K562 (cell line): ENCODE results near the gene BCL2L12. TPM values are rescaled to one million over a fixed set of nuclear protein-coding genes. Genes with fewer than 3 reads are reported as not detected.

Source experiments
- ETV5 ChIP-seq: sonication (generic); formaldehyde crosslinking; IDR thresholded peaks from 2 replicates; pipeline ENCODE4 v1.4.0; 2020; ENCODE audit warnings: low read depth, mild to moderate bottlenecking, missing genetic modification reagents
- FOXA3 ChIP-seq, 2 experiments: fragments of 450-650 bp in 1 of 2; sonication (generic) in 1 of 2; formaldehyde crosslinking; IDR thresholded peaks in 1 of 2; conservative IDR thresholded peaks in 1 of 2; 2 replicates each; pipeline versions ENCODE4 v1.4.0 to v1.8.0; 2020 to 2022; ENCODE audit warnings: mild to moderate bottlenecking in 2 of 2, missing genetic modification reagents in 1 of 2
- FOXP1 ChIP-seq: sonication (generic); formaldehyde crosslinking; IDR thresholded peaks from 2 replicates; pipeline ENCODE4 v1.8.0; 2022; ENCODE audit warnings: mild to moderate bottlenecking, missing genetic modification reagents
- MYC ChIP-seq, 2 experiments: fragments of 250-450 bp in 1 of 2; sonication (Bioruptor Pico) in 1 of 2; IDR thresholded peaks; 2 replicates each; pipeline versions ENCODE4 v1.5.1 to v1.6.1; 2012 to 2021; ENCODE audit warnings: low read depth in 2 of 2, borderline replicate concordance in 1 of 2, improper control_type of control experiment in 1 of 2, low read length in 1 of 2, mild to moderate bottlenecking in 1 of 2, moderate library complexity in 1 of 2
- NCOA6 ChIP-seq: fragments of 450-650 bp; IDR thresholded peaks from 2 replicates; pipeline ENCODE4 v1.6.1; 2017; ENCODE audit warnings: mild to moderate bottlenecking
- NUFIP1 ChIP-seq: fragments of 450-650 bp; IDR thresholded peaks from 2 replicates; pipeline ENCODE4 v1.6.1; 2018; ENCODE audit not compliant: partially characterized antibody
- REST ChIP-seq, 2 experiments: fragments of 450-650 bp; formaldehyde crosslinking in 1 of 2; IDR thresholded peaks; 2 replicates each; pipeline versions ENCODE4 v1.4.0 to v1.6.1; 2014 to 2020; ENCODE audit warnings: mild to moderate bottlenecking in 2 of 2, borderline replicate concordance in 1 of 2, low read depth in 1 of 2
- STAT5B ChIP-seq: fragments of 250-450 bp; sonication (Bioruptor Pico); IDR thresholded peaks from 2 replicates; pipeline ENCODE4 v1.8.0; 2021; ENCODE audit warnings: mild to moderate bottlenecking, inconsistent platforms
- ZNF263 ChIP-seq: sonication (generic); formaldehyde crosslinking; IDR thresholded peaks from 2 replicates; pipeline ENCODE4 v1.8.0; 2022; ENCODE audit warnings: mild to moderate bottlenecking, missing genetic modification reagents, borderline replicate concordance
- ZNF274 ChIP-seq: IDR thresholded peaks from 2 replicates; pipeline ENCODE4 v1.6.1; 2011; ENCODE audit warnings: low read depth, mild to moderate bottlenecking, low read length, moderate library complexity, borderline replicate concordance
- ZNF3 ChIP-seq: fragments of 250-450 bp; sonication (Bioruptor Pico); IDR thresholded peaks from 2 replicates; pipeline ENCODE4 v1.5.0; 2021; ENCODE audit warnings: mild to moderate bottlenecking, moderate library complexity
- ZNF609 ChIP-seq: sonication (generic); formaldehyde crosslinking; IDR thresholded peaks from 2 replicates; pipeline ENCODE4 v1.8.1; 2023; ENCODE audit warnings: missing genetic modification reagents, mild to moderate bottlenecking, borderline replicate concordance
- polyA plus RNA-seq, 8 experiments: library from polyadenylated mRNA; depleted of rRNA in 4 of 8; stranded (reverse) in 5 of 8; unstranded in 3 of 8; fragments of >200 nt; fragmentation: Nextera tagmentation in 2 of 8; fragmentation: Illumina TruSeq in 1 of 8; extraction: Ambion mirVana in 2 of 8; extraction: Trizol in 1 of 8; gene quantifications; 2 replicates each; pipeline versions ENCODE4 v1.2.1 to v1.2.3, GENCODE V29; 2011 to 2014; ENCODE audit warnings: inconsistent platforms in 1 of 8, missing spikeins in 1 of 8
- total RNA-seq, 7 experiments: library from RNA; depleted of rRNA in 6 of 7; stranded (reverse); fragments of >200 nt in 6 of 7; fragmentation: Illumina TruSeq in 2 of 7; extraction: Trizol in 2 of 7; gene quantifications; 2 replicates each; pipeline versions ENCODE4 v1.2.1 to v1.2.3, GENCODE V29; 2011 to 2021; ENCODE audit warnings: low replicate concordance in 1 of 7

Gene BCL2L12
- total and polyA plus RNA-seq, 9 of the 15 experiments (the other 6 are each of a cell fraction or from before 2014, with no cell fraction given) = 7.4 to 263 (median 81.2) TPM

DNA sequence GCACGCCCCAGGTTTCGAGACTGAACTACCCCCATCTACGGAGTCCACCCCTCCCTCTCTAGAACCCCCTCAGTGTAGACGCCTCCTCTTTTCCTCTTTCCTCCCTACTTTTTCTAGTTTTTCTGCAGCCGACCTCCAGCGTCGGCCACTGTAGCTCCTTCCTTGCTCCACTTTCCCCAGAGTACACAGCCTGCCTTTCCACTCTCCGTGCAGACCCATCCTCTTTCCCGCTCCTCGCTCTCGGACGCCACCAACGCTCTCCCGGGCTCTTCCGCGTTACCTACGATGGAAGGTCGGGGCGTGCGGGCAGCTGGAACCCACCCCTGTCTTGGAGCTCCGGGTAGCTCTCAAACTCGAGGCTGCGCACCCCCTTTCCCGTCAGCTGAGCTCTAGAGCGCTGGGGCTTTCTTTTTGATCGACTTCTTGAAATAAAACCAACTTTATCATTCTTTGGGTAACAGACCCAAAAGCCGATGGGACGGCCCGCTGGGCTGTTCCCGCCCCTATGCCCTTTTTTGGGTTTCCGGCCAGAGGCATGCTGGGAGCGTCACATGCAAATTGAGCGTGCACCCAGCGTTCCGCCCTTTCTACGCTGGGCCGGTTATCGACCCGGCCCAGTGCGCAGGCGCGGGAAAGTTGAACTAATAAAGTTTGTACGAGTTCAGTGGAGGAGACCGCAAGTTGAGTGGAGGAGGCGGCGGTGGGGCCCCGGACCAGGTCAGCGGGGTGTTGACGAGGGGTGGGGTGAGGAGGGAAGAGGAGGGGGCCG is at the start of gene BCL2L12, which contains the start of gene IRF3 (continued):
- TF ChIP-seq ZNF274 (no peak), FOXP1 (no peak), STAT5B (CRISPR knock-in tag) (no peak), ETV5 (CRISPR knock-in tag) (no peak), ZNF263 (CRISPR knock-in tag) (no peak), ZNF609 (CRISPR knock-in tag) (no peak), MYC (IDR thresholded peaks at IDR 0.05; ENCODE audit: low read depth, low read length) (peak; percentile 9; the same call in 1 of the 2 replicates), MYC (CRISPR knock-in tag; IDR thresholded peaks at IDR 0.05; ENCODE audit: borderline replicate concordance, low read depth) (no peak), REST (IDR thresholded peaks at IDR 0.05; ENCODE audit: borderline replicate concordance) (no peak), REST (CRISPR knock-in tag; IDR thresholded peaks at IDR 0.05; ENCODE audit: low read depth) (no peak), NUFIP1 (no peak), ZNF3 (no peak), FOXA3 (CRISPR knock-in tag; conservative IDR thresholded peaks at IDR 0.05 in 1 of 2, IDR thresholded peaks at IDR 0.05 in 1 of 2) (no peak), NCOA6 (peak; percentile 43; the same call in 1 of the 2 replicates)
